Right lobe of liver (tissue), 6 donors: Measurements from ENCODE around the gene SAMD5. TPM values are rescaled to one million over a fixed set of nuclear protein-coding genes. Genes with fewer than 3 reads are reported as not detected.

Experiments
- ATAC-seq, 4 donors: fragments of 200-7000 bp; cut with Tn5 transposase; one replicate each; pipeline ENCODE4 v1.9.1; 2020; ENCODE audit warnings: mild to moderate bottlenecking in 4 of 4, moderate library complexity in 4 of 4
- DNase-seq, 3 donors: peaks; one replicate each; pipeline ENCODE4 v3.0.0-alpha.2; 2020
- H3K27ac ChIP-seq, 3 donors: fragments of 200-600 bp; one replicate each; pipeline ENCODE4 v1.8.0; 2022
- H3K27me3 ChIP-seq, 2 donors: fragments of 200-600 bp; one replicate each; pipeline ENCODE4 v1.8.0; 2022
- H3K36me3 ChIP-seq, 4 donors: fragments of 200-600 bp; sonication (generic) in 1 of 4; one replicate each; pipeline versions ENCODE4 v1.5.1 to v1.8.0; 2017 to 2022; ENCODE audit warnings: control low read depth in 1 of 4
- H3K4me1 ChIP-seq, 4 donors: fragments of 200-600 bp; sonication (generic) in 1 of 4; one replicate each; pipeline versions ENCODE4 v1.5.1 to v1.8.0; 2017 to 2022; ENCODE audit warnings: control low read depth in 1 of 4
- H3K4me3 ChIP-seq, 3 donors: fragments of 200-600 bp; one replicate each; pipeline ENCODE4 v1.8.0; 2022
- H3K9me3 ChIP-seq, 4 donors: fragments of 200-600 bp; sonication (generic) in 1 of 4; one replicate each; pipeline versions ENCODE4 v1.5.1 to v1.8.0; 2017 to 2022; ENCODE audit warnings: control low read depth in 1 of 4
- POLR2A ChIP-seq: fragments of 450-650 bp; IDR thresholded peaks from one replicate; pipeline ENCODE4 v1.6.1; 2017; ENCODE audit warnings: antibody characterized with exemption, mild to moderate bottlenecking
- WGBS: methylation state at CpG from one replicate; pipeline ENCODE4 v1.1.6; 2018; ENCODE audit warnings: low coverage, low lambda C conversion rate; ENCODE audit not compliant: insufficient coverage; ENCODE audit errors: missing lambda C conversion rate; 5-methylcytosine and 5-hydroxymethylcytosine counted together
- intact Hi-C, 2 donors: fragments of 100-400 bp; cut with DNase I; formaldehyde crosslinking; loops; one replicate each; pipeline versions ENCODE4 v1.11.2 to v1.14.1; 2022
- total RNA-seq, 6 experiments: library from RNA; depleted of rRNA in 2 of 6; stranded (reverse); fragments of >200 nt in 2 of 6; fragmentation: NEBNext Ultra II Directional in 3 of 6; extraction: Animal tissue kit (Norgen Biotek cat#: 25700) in 3 of 6; gene quantifications; one replicate each; pipeline versions ENCODE4 v1.1.0 to v1.2.4, GENCODE V29; 2016 to 2023
- TF ChIP-seq, protein P1 (sequence below), 4 donors: fragments of 200-600 bp in 3 of 4; fragments of 450-650 bp in 1 of 4; IDR thresholded peaks; one replicate each; pipeline versions ENCODE4 v1.5.1 to v1.8.0; 2016 to 2022; ENCODE audit warnings: antibody characterized with exemption in 4 of 4, mild to moderate bottlenecking in 2 of 4
- donor health status: DM: no; HTN: yes; CAD: no.
- donor health status: DM: no; HTN: no; CAD: no.
- donor health status: DM: no; HTN: no; CAD: no.
- donor health status: DM: no; HTN: yes; CAD: no.
- donor health status: DM: no; HTN: yes; CAD: no.

Gene SAMD5
- total RNA-seq, 6 experiments from 2014 or later = 9.5 to 17.6 (median 11.5) TPM

DNA sequence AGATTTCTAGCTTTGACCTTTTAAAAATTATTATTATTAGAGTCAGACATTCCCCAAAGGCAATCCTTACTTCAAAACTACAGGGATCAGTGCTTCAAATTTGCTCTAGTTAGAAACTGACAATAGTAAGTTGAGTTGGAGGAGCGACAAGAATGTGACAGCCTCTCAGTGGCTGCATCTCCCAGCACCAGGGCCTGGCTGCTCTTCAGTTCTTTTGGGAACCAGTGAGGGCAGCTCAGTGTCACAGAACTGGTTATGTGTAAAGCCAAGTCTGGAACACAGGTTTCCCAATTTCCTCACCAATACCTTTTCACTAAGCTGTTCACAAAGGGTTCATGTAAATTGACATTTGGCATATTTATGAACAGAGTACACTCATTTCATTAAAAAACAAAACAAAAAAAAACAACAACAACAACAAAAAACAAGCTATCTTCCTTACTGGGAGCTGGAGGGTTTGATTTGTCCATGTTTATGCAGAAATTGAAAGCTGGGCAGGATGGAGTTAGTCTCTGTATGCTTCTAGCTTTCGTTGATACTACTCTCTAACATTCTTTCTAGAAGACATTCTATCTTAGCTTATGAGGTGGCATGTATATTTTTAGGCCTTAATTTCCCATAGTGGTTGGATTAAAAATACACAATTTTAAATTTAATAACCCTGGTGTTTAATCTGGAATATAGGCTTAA lies 95.0 kb downstream of the SAMD5 start:
- WGBS = 76% methylated on average over 2 of the region's 2 CpGs
- H3K4me3 ChIP-seq = no peak overlapping the region
- peak in 1 of 4 donors; percentile 29 for ATAC-seq
- H3K4me1 ChIP-seq = no peaks in the 10 kb centered on the region
- TF ChIP-seq, protein P1, sequence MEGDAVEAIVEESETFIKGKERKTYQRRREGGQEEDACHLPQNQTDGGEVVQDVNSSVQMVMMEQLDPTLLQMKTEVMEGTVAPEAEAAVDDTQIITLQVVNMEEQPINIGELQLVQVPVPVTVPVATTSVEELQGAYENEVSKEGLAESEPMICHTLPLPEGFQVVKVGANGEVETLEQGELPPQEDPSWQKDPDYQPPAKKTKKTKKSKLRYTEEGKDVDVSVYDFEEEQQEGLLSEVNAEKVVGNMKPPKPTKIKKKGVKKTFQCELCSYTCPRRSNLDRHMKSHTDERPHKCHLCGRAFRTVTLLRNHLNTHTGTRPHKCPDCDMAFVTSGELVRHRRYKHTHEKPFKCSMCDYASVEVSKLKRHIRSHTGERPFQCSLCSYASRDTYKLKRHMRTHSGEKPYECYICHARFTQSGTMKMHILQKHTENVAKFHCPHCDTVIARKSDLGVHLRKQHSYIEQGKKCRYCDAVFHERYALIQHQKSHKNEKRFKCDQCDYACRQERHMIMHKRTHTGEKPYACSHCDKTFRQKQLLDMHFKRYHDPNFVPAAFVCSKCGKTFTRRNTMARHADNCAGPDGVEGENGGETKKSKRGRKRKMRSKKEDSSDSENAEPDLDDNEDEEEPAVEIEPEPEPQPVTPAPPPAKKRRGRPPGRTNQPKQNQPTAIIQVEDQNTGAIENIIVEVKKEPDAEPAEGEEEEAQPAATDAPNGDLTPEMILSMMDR (IDR thresholded peaks at IDR 0.05) = no peak
- no peak for TF ChIP-seq POLR2A
- no peaks in the 10 kb centered on the region for H3K27me3 ChIP-seq
- H3K36me3 ChIP-seq = no peaks in the 10 kb centered on the region
- intact Hi-C loops = no loop called here
- H3K9me3 ChIP-seq = no peaks in the 10 kb centered on the region
- H3K27ac ChIP-seq = no peak overlapping the region
- DNase-seq = peak in 1 of 3 donors; percentile 52

DNA sequence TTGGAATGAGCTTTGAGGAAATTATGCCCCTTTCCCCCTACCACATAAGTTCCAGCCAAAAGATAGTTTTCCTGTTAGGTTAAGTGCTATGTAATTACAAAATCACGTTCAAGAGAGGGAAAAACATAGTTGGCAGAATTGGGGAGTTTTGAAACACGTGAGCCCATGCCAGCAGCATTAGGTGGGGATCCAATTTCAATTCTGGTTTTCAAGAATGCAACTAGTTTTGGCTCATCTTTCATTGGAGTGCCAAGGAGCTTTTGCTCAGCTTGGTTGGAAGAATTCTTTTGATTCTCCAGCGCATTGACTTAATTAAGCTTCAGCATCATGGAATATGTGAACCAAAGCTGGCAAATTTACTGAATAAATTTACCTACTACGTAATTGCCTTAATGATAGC lies 95.9 kb downstream of the SAMD5 start:
- DNase-seq (no peak), ATAC-seq (no peak)
- no peaks in the 10 kb centered on the region for H3K27me3 ChIP-seq
- WGBS = 65% methylated on average over 4 of the region's 4 CpGs
- H3K27ac ChIP-seq = no peak overlapping the region
- no peak for TF ChIP-seq POLR2A
- TF ChIP-seq, protein P1 (IDR thresholded peaks at IDR 0.05) = no peak
- H3K9me3 ChIP-seq = no peaks in the 10 kb centered on the region
- no peak overlapping the region for H3K4me3 ChIP-seq
- intact Hi-C loops = no loop called here
- H3K36me3 ChIP-seq = no peaks in the 10 kb centered on the region
- no peaks in the 10 kb centered on the region for H3K4me1 ChIP-seq

- no peaks in the 10 kb centered on the region for H3K27me3 ChIP-seq
- ATAC-seq (no peak), DNase-seq (no peak)
- no peaks in the 10 kb centered on the region for H3K36me3 ChIP-seq
- intact Hi-C loops = no loop called here
- no peaks in the 10 kb centered on the region for H3K4me1 ChIP-seq
- no peak for TF ChIP-seq POLR2A
- no peak overlapping the region for H3K4me3 ChIP-seq
- no peak overlapping the region for H3K27ac ChIP-seq
- WGBS = 96% methylated on average over 5 of the region's 5 CpGs
- no peaks in the 10 kb centered on the region for H3K9me3 ChIP-seq
Observed at GRCh38 chr6:147611992-147612391, 103.5 kb downstream of the SAMD5 start.

DNA sequence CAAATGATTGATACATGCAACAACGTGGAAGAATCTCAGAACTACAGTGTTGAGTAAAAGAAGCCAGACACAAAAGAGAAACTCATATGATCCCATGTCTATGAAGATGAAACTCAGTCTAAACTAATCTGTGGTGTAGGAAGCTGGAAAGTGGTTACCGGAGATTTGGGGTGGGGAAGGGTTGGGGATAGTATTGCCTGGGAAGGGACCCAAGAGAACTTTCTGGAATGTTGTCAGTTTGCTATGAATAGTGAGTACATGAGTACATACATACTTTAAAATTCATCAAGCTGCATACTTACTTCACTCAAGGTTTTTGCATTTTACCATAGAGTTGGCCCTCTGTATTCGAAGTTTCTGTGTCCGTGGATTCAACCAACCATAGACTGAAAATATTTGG lies 106.0 kb downstream of the SAMD5 start:
- ATAC-seq = no peak
- Histone ChIP-seq H3K4me3 (no peak overlapping the region), H3K36me3 (no peaks in the 10 kb centered on the region), H3K27me3 (no peaks in the 10 kb centered on the region), H3K9me3 (no peaks in the 10 kb centered on the region), H3K27ac (no peak overlapping the region), H3K4me1 (no peaks in the 10 kb centered on the region)
- WGBS = 60% methylated on average over 4 of the region's 4 CpGs
- no peak for DNase-seq
- no peak for TF ChIP-seq POLR2A
- TF ChIP-seq, protein P1 (IDR thresholded peaks at IDR 0.05) = no peak
- intact Hi-C loops = no loop called here

DNA sequence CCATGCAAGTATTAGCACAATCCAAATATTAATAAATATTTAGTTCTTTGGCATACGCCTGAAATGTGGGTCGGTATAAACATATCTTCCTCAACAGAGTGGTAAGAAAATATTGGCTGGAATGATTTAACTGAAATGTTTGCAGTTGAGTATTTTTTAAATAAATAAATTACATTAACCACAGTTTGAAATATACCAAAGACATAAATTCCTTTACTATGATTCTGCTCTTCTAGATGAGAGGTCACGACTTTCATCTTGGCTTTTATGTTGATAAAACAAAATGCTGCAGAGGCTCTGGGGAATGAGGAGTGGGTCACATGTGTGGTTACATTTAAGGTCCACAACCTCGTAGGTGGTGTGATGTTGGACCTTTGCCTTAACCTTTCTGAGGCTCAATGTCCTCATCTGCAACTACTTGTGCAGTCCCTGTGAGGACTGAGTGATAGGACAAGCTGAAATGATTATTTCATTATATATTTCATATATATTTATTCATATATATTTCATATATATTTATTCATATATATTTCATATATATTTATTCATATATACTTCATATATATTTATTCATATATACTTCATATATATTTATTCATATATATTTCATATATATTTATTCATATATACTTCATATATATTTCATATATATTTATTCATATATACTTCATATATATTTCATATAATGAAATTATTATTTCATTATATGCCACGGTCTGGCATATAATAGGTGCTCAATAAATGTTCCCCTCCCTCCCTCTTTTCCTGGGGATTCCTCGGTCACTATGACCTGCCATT lies 107.4 kb downstream of the SAMD5 start:
- intact Hi-C loops = no loop called here
- no peak for DNase-seq
- no peak overlapping the region for H3K4me3 ChIP-seq
- no peaks in the 10 kb centered on the region for H3K27me3 ChIP-seq
- 70% methylated on average over 6 of the region's 6 CpGs for WGBS
- H3K27ac ChIP-seq = no peak overlapping the region
- no peaks in the 10 kb centered on the region for H3K36me3 ChIP-seq
- no peaks in the 10 kb centered on the region for H3K9me3 ChIP-seq
- TF ChIP-seq POLR2A = no peak
- TF ChIP-seq, protein P1 (IDR thresholded peaks at IDR 0.05) = no peak
- ATAC-seq = no peak
- H3K4me1 ChIP-seq = no peaks in the 10 kb centered on the region
